ENCODE data around the gene KLHDC1. TPM values are rescaled to one million over a fixed set of nuclear protein-coding genes. Genes with fewer than 3 reads are reported as not detected.
"Not testable (repeated sequence)": the region's sequence is repeated elsewhere in the genome, so short reads cannot be mapped to it uniquely, and the experiment has no call there.

The KLHDC1 gene
- total RNA-seq: 0.82 and 1.3 TPM in 2 replicates

- DNase-seq (ENCODE audit: extremely low read depth, low read depth, low spot score): no peak
Observed at GRCh38 chr14:49692811-49693734, at the start of gene KLHDC1. TSS of gene KLHDC1 (plus strand) at chr14:49693120. CDS start at chr14:49693195, 75 bp downstream.

- DNase-seq (ENCODE audit: extremely low read depth, low read depth, low spot score): no peak
Observed at GRCh38 chr14:49653508-49653907, 39.4 kb upstream of the KLHDC1 start.

- no peak for DNase-seq (ENCODE audit: extremely low read depth, low read depth, low spot score)
Observed at GRCh38 chr14:49654511-49654910, 38.4 kb upstream of the KLHDC1 start.

- not testable (repeated sequence) for DNase-seq (ENCODE audit: extremely low read depth, low read depth, low spot score)
Observed at GRCh38 chr14:49657500-49657899, 35.4 kb upstream of the KLHDC1 start.

- no peak for DNase-seq (ENCODE audit: extremely low read depth, low read depth, low spot score)
Observed at GRCh38 chr14:49659526-49660455, 33.1 kb upstream of the KLHDC1 start.

- DNase-seq (ENCODE audit: extremely low read depth, low read depth, low spot score): no peak
Observed at GRCh38 chr14:49670475-49670874, 22.4 kb upstream of the KLHDC1 start.

- no peak for DNase-seq (ENCODE audit: extremely low read depth, low read depth, low spot score)
Observed at GRCh38 chr14:49673586-49673985, 19.3 kb upstream of the KLHDC1 start.

- DNase-seq (ENCODE audit: extremely low read depth, low read depth, low spot score): no peak
Observed at GRCh38 chr14:49677643-49678042, 15.3 kb upstream of the KLHDC1 start.

DNA sequence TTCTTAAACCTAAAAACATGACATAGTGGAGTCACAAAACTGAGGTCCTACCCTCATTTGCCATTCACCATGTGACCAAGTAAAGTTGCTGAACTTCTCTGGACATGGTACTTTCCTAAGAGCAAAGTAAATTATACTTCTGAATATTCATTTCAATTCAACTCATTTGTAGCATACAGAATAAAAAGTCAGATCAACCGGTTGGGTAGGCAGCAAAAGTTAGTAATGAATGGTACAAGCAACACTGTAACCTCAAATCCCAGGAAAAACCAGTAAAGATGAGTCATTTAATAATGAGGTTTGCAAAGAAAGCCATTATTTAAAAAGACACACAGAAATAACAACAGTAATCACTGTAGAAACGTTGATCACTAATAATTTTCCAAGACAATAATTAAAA, 13.6 kb upstream of the KLHDC1 start:
- no peak for DNase-seq (ENCODE audit: extremely low read depth, low read depth, low spot score)

DNA sequence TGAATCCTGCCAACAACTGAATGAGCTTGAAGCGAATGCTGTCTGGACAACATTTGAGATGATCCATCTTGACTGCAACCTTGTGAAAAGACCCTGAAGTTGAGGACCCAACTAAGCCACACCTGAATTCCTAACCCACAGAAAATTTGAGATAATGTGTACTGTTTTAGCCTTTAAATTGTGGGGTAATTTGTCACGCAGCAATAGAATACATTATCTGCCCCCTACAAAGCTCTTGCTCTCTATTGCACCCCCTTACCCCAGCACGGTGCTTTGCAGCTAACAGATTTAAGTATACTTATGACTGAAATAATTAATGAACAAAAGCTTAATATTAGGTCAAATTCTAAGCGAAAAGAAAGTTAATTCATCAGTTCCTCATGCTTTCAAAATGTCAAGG, 6.5 kb upstream of the KLHDC1 start:
- DNase-seq (ENCODE audit: extremely low read depth, low read depth, low spot score): no peak

DNA sequence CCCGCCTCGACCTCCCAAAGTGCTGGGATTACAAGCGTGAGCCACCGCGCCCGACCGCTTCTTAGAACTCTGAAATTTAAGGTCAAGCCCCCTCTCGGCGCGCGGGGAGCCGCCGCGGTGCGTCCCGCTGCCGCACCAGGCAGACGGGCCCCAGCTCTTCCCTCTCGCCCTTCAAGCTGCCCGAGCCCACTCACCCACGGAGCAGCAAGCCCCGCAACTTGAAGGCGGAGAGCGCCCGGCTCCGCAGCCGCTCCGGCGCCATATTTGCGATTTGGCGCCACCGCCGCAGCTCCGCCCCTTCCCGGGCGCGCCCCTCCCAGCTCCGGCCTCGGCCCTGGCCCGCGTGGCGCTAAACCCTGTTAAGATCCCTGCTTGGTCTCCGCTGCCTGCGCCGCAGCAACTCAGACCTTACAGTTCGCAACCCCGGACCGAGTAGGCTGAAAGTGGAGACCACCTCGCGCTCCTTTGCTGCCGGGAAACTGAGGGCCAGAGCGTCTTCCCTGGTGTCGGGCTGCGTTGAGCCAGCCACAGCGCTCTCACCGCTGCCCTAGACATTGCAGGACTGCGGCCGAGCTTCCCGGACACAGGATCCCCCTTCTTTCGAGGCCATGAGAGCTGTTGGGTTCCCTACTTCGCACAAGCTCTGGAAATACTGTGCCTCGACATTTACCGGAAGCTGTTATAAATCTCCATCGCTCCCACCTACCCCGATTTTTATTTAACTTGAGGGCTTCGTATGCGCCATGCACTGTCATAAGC, 4.8 kb upstream of the KLHDC1 start, which contains the start of gene POLE2:
POLE2 (minus strand) TSS at position 273 of the 759 bp plus-strand sequence; CDS start at position 262, 11 bp downstream.
- no peak for DNase-seq (ENCODE audit: extremely low read depth, low read depth, low spot score)

GRCh38 chr14:49688701-49689030, 4.3 kb upstream of the KLHDC1 start:
- DNase-seq (ENCODE audit: extremely low read depth, low read depth, low spot score): no peak

GRCh38 chr14:49691031-49691430, 1.9 kb upstream of the KLHDC1 start:
- no peak for DNase-seq (ENCODE audit: extremely low read depth, low read depth, low spot score)

GRCh38 chr14:49692193-49692757, 645 bp upstream of the KLHDC1 start:
- DNase-seq (ENCODE audit: extremely low read depth, low read depth, low spot score): no peak

DNA sequence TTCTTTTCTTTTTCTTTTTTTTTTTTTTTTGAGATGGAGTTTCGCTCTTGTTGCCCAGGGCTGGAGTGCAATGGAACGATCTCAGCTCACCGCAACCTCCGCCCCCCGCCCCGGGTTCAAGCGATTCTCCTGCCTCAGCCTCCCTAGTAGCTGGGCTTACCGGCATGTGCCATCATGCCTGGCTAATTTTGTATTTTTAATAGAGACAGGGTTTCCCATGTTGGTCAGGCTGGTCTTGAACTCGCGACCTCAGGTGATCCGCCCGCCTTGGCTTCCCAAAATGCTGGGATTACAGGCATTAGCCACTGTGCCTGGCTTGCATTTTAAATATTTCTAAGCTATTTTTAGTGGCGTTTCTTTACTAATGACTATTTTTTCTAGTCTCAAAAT, 810 bp downstream of the KLHDC1 start:
- not testable (repeated sequence) for DNase-seq (ENCODE audit: extremely low read depth, low read depth, low spot score)

GRCh38 chr14:49702725-49703124, 9.8 kb downstream of the KLHDC1 start:
- no peak for DNase-seq (ENCODE audit: extremely low read depth, low read depth, low spot score)

- DNase-seq (ENCODE audit: extremely low read depth, low read depth, low spot score): no peak
Observed at GRCh38 chr14:49703965-49704364, 11.0 kb downstream of the KLHDC1 start.

DNA sequence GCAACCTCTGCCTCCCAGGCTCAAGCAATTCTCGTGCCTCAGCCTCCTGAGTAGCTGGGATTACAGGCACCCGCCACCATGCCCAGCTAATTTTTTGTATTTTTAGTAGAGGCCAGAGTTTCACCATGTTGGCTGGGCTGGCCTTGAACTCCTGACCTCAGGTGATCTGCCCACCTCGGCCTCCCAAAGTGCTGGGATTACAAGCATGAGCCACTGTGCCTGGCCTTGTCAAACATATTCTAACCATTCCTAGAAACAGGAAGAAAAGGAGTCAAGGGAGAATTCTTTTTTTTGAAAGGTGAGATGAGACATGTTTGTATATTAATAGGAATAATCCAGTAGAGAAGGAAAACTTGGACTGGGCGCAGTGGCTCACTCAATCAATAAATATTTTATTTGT, 11.6 kb downstream of the KLHDC1 start:
- DNase-seq (ENCODE audit: extremely low read depth, low read depth, low spot score): not testable (repeated sequence)

DNA sequence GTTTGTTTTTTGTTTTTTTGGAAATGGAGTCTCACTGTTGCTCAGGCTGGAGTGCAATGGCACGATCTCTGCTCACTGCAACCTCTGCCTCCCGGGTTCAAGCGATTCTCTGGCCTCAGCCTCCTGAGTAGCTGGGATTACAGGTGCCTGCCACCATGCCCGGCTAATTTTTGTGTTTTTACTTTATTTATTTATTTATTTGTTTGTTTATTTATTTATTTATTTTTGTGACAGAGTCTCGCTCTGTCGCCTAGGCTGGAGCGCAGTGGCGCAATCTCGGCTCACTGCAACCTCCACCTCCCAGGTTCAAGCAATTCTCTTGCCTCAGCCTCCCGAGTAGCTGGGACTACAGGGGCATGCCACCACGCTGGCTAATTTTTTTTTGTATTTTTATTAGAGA, 18.1 kb downstream of the KLHDC1 start:
- not testable (repeated sequence) for DNase-seq (ENCODE audit: extremely low read depth, low read depth, low spot score)

DNA sequence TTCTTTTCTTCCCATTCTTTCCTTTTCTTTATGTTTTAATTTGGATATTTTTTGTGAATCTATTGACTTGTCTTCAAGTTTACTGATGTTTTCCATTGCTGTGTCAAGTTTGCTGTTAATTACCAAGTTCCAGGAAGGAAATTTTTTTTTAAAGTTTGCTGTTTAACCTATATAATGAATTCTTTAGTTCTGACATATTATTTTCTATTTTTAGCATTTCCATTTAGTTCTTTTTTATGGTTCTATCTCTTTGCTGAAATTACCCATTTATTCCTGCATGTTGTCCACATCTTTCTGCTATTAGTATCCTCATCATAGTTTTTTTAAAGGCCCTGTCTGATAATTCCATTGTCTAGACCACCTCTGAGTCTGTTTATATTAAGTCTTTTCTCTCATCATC, 27.8 kb downstream of the KLHDC1 start:
- no peak for DNase-seq (ENCODE audit: extremely low read depth, low read depth, low spot score)

All from glomerular endothelial cell (primary cell).